GM12878 (cell line): ENCODE measurements around the gene ANAPC15. TPM values are rescaled to one million over a fixed set of nuclear protein-coding genes. Genes with fewer than 3 reads are reported as not detected.

Experiments
- CHD2 ChIP-seq: IDR thresholded peaks from 2 replicates; pipeline ENCODE4 v1.6.1; 2011; ENCODE audit warnings: low read depth, low read length, improper control_type of control experiment, borderline replicate concordance
- EGR1 ChIP-seq, 2 experiments: IDR thresholded peaks; 1 replicate in 1 of 2; 2 replicates in 1 of 2; pipeline ENCODE4 v1.6.1; 2011 to 2012; ENCODE audit warnings: low read depth in 2 of 2, low read length in 2 of 2, borderline replicate concordance in 1 of 2, mild to moderate bottlenecking in 1 of 2, moderate library complexity in 1 of 2
- FOS ChIP-seq: IDR thresholded peaks from 3 replicates; pipeline ENCODE4 v1.6.1; 2011; ENCODE audit warnings: borderline replicate concordance; ENCODE audit not compliant: insufficient read length; ENCODE audit errors: extremely low read depth
- GABPA ChIP-seq: IDR thresholded peaks from 2 replicates; pipeline ENCODE4 v1.6.1; 2014; ENCODE audit warnings: antibody characterized with exemption, low read depth, mild to moderate bottlenecking, inconsistent platforms
- KAT2A ChIP-seq: conservative IDR thresholded peaks from 2 replicates; pipeline ENCODE4 v1.6.1; 2011; ENCODE audit warnings: low read depth, low read length; ENCODE audit not compliant: control insufficient read depth
- NFIC ChIP-seq: IDR thresholded peaks from 2 replicates; pipeline ENCODE4 v1.6.1; 2012; ENCODE audit warnings: low read depth, mild to moderate bottlenecking, inconsistent platforms, low read length, moderate library complexity
- NRF1 ChIP-seq: conservative IDR thresholded peaks from 2 replicates; pipeline ENCODE4 v1.6.1; 2011; ENCODE audit warnings: mild to moderate bottlenecking, low read depth, low read length, improper control_type of control experiment
- PAX8 ChIP-seq: fragments of 450-650 bp; IDR thresholded peaks from 2 replicates; pipeline ENCODE4 v1.6.1; 2017; ENCODE audit warnings: mild to moderate bottlenecking, moderate library complexity
- SMC3 ChIP-seq: IDR thresholded peaks from 2 replicates; pipeline ENCODE4 v1.6.1; 2011; ENCODE audit warnings: low read length, improper control_type of control experiment, borderline replicate concordance
- ZZZ3 ChIP-seq: IDR thresholded peaks from 2 replicates; pipeline ENCODE4 v1.6.1; 2011; ENCODE audit warnings: low read depth; ENCODE audit not compliant: control insufficient read depth, insufficient read length
- polyA plus RNA-seq, 11 experiments: library from polyadenylated mRNA; depleted of rRNA in 4 of 11; unstranded in 6 of 11; stranded (reverse) in 5 of 11; fragments of >200 nt; fragmentation: Nextera tagmentation in 4 of 11; fragmentation: Illumina TruSeq in 1 of 11; extraction: Ambion mirVana in 4 of 11; extraction: Trizol in 1 of 11; gene quantifications; 1 replicate in 1 of 11; 2 replicates in 10 of 11; pipeline versions ENCODE4 v1.2.1 to v1.2.3, GENCODE V29; 2011 to 2016; ENCODE audit warnings: inconsistent platforms in 2 of 11, missing spikeins in 2 of 11, low read depth in 1 of 11
- total RNA-seq, 4 experiments: library from RNA; depleted of rRNA in 3 of 4; stranded (reverse); fragments of >200 nt in 3 of 4; fragmentation: Illumina TruSeq in 1 of 4; extraction: Trizol in 1 of 4; gene quantifications; 2 replicates each; pipeline versions ENCODE4 v1.2.1 to v1.2.3, GENCODE V29; 2013 to 2021
- TF ChIP-seq, protein P1 (sequence below): fragments of 450-650 bp; formaldehyde crosslinking; IDR thresholded peaks from 2 replicates; pipeline ENCODE4 v1.4.0; 2020; ENCODE audit warnings: mild to moderate bottlenecking, moderate library complexity
- TF ChIP-seq, protein P2 (sequence below): fragments of 450-650 bp; IDR thresholded peaks from 2 replicates; pipeline ENCODE4 v1.6.1; 2016; ENCODE audit warnings: mild to moderate bottlenecking, moderate library complexity, borderline replicate concordance
- TF ChIP-seq, protein P3 (sequence below): fragments of 450-650 bp; IDR thresholded peaks from 2 replicates; pipeline ENCODE4 v1.6.1; 2017; ENCODE audit warnings: mild to moderate bottlenecking, moderate library complexity

The ANAPC15 gene
- total and polyA plus RNA-seq, 10 of the 15 experiments (the other 5 are each of a cell fraction or from before 2014, with no cell fraction given), result 83.4 to 372 (median 103) TPM

DNA sequence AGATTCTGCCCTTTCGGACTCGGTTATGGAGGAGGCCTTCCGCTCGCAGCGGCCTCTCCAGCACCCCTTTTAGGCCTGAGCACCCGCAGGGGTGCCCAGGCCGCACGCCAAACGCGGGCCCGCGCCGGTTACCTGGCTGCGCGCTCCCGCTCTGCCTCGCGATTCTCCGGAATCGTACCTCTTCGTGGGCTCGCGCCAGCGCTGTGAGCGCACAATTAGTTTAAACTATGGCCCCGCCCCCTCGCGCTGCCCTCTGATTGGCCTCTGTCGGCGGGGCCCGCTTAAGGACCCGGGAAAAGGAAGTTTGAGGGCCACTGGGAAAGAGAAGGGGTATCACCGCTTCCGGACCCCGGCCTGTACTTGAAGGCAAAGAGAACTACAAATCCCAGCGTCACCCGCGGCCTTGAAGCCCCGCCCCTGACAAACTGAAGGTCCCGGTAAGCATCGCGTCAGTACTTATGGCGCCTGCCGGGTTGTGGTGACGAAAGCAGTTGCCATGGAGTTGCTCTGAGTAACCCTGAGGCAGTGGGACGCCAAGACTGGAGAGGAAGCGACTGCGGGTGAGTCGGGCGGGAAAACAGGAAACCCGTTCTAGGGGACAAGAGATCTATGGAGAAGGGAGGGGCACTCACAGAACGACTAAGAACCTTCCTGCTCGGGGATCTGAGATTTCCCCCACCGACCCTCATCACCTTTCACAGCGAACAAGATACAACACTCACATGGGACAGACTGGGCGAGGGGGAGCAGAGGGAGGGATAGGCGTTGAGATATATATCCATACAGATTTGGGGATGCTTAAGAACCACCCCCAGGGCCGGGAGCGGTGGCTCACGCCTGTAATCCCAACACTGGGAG lies 31.9 kb downstream of the ANAPC15 start, which contains the start of the genes LRRC51 and NUMA1 (continued):
- TF ChIP-seq CHD2 (peak; percentile 91), KAT2A (no peak), PAX8 (no peak), GABPA (peak; percentile 90), NRF1 (no peak), EGR1 (IDR thresholded peaks at IDR 0.05; ENCODE audit: borderline replicate concordance in 1 of 2, low read depth in 2 of 2, low read length in 2 of 2) (0 out of 3 replicates have a peak, but pooled peaks of 1 of the 2 experiments have one; percentile 14), NFIC (peak; percentile 21; the same call in 1 of the 2 replicates), ZZZ3 (no peak), FOS (no peak), SMC3 (no peak)
- TF ChIP-seq, protein P1, sequence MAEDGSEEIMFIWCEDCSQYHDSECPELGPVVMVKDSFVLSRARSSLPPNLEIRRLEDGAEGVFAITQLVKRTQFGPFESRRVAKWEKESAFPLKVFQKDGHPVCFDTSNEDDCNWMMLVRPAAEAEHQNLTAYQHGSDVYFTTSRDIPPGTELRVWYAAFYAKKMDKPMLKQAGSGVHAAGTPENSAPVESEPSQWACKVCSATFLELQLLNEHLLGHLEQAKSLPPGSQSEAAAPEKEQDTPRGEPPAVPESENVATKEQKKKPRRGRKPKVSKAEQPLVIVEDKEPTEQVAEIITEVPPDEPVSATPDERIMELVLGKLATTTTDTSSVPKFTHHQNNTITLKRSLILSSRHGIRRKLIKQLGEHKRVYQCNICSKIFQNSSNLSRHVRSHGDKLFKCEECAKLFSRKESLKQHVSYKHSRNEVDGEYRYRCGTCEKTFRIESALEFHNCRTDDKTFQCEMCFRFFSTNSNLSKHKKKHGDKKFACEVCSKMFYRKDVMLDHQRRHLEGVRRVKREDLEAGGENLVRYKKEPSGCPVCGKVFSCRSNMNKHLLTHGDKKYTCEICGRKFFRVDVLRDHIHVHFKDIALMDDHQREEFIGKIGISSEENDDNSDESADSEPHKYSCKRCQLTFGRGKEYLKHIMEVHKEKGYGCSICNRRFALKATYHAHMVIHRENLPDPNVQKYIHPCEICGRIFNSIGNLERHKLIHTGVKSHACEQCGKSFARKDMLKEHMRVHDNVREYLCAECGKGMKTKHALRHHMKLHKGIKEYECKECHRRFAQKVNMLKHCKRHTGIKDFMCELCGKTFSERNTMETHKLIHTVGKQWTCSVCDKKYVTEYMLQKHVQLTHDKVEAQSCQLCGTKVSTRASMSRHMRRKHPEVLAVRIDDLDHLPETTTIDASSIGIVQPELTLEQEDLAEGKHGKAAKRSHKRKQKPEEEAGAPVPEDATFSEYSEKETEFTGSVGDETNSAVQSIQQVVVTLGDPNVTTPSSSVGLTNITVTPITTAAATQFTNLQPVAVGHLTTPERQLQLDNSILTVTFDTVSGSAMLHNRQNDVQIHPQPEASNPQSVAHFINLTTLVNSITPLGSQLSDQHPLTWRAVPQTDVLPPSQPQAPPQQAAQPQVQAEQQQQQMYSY (CRISPR knock-in tag), result no peak
- TF ChIP-seq, protein P2, sequence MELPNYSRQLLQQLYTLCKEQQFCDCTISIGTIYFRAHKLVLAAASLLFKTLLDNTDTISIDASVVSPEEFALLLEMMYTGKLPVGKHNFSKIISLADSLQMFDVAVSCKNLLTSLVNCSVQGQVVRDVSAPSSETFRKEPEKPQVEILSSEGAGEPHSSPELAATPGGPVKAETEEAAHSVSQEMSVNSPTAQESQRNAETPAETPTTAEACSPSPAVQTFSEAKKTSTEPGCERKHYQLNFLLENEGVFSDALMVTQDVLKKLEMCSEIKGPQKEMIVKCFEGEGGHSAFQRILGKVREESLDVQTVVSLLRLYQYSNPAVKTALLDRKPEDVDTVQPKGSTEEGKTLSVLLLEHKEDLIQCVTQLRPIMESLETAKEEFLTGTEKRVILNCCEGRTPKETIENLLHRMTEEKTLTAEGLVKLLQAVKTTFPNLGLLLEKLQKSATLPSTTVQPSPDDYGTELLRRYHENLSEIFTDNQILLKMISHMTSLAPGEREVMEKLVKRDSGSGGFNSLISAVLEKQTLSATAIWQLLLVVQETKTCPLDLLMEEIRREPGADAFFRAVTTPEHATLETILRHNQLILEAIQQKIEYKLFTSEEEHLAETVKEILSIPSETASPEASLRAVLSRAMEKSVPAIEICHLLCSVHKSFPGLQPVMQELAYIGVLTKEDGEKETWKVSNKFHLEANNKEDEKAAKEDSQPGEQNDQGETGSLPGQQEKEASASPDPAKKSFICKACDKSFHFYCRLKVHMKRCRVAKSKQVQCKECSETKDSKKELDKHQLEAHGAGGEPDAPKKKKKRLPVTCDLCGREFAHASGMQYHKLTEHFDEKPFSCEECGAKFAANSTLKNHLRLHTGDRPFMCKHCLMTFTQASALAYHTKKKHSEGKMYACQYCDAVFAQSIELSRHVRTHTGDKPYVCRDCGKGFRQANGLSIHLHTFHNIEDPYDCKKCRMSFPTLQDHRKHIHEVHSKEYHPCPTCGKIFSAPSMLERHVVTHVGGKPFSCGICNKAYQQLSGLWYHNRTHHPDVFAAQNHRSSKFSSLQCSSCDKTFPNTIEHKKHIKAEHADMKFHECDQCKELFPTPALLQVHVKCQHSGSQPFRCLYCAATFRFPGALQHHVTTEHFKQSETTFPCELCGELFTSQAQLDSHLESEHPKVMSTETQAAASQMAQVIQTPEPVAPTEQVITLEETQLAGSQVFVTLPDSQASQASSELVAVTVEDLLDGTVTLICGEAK, result peak; percentile 90
- TF ChIP-seq, protein P3, sequence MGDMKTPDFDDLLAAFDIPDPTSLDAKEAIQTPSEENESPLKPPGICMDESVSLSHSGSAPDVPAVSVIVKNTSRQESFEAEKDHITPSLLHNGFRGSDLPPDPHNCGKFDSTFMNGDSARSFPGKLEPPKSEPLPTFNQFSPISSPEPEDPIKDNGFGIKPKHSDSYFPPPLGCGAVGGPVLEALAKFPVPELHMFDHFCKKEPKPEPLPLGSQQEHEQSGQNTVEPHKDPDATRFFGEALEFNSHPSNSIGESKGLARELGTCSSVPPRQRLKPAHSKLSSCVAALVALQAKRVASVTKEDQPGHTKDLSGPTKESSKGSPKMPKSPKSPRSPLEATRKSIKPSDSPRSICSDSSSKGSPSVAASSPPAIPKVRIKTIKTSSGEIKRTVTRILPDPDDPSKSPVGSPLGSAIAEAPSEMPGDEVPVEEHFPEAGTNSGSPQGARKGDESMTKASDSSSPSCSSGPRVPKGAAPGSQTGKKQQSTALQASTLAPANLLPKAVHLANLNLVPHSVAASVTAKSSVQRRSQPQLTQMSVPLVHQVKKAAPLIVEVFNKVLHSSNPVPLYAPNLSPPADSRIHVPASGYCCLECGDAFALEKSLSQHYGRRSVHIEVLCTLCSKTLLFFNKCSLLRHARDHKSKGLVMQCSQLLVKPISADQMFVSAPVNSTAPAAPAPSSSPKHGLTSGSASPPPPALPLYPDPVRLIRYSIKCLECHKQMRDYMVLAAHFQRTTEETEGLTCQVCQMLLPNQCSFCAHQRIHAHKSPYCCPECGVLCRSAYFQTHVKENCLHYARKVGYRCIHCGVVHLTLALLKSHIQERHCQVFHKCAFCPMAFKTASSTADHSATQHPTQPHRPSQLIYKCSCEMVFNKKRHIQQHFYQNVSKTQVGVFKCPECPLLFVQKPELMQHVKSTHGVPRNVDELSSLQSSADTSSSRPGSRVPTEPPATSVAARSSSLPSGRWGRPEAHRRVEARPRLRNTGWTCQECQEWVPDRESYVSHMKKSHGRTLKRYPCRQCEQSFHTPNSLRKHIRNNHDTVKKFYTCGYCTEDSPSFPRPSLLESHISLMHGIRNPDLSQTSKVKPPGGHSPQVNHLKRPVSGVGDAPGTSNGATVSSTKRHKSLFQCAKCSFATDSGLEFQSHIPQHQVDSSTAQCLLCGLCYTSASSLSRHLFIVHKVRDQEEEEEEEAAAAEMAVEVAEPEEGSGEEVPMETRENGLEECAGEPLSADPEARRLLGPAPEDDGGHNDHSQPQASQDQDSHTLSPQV, result no peak
